Hematopoietic multipotent progenitor cell treated with erythropoietin and hydrocortisone succinate and interleukin-3 and kit ligand, for 6 days (in vitro differentiated cells): ENCODE measurements around the gene TNNI3K.

Experiments
- DNase-seq: peaks from one replicate; pipeline ENCODE4 v3.0.0-alpha.2; 2015

TNNI3K gene

DNA sequence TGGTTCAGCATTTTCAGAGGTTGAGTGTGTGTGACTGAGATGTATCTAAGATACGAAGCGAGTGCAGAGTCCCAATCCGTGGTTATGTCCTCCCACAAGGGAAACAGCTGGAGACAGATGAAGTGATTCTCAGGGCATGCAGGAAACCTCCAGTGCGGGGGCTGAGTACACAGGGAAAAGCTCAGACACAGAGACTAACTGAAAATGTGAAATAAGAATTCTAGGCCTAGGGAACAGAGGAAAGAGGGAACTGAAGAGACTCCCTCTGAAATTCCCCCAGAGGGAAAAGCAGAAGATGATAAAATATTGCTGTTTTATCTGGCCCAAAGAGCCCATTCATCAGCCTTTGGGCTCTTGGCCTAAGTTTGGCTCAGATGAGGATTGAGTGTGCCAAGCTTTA, 160.4 kb downstream of the TNNI3K start:
- DNase-seq = no peak

DNA sequence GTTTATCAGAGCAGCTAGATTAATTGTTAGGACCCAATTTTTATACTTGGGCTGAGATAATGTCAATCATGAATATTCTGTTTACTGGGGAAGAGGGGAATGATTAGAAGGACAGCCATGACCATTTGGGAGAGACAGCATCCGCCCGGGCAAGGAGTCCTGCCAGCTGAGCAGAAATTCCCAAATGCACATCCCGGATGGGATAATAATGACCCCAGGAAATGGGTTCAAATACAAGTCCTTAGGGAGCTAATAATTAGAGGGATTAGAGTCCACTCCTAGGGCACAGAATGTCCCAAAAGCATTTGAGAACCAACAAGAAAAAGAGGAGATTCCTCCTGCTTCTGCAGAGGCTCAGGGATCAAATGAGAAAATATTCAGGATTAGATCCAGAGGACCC, 161.3 kb downstream of the TNNI3K start:
- no peak for DNase-seq

DNA sequence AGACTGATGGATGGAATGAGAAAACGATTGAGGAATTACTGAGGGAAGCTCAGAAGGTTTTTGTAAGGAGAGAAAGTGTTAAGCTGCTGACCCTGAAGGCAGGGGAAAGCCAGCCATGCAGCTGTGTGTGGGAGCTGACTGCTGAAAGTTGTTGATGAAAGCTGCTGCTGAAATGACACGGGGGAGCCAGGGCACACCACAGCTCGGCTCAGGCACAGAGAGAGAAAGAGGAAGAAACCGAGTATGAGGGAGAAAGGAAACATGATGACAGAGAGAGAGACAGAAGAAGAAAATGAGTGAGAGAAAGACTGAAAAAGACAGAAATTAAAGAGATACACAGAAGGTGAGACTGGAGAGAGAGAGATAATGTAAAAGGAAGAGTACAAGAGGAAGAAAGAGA, 161.7 kb downstream of the TNNI3K start:
- DNase-seq = no peak

DNA sequence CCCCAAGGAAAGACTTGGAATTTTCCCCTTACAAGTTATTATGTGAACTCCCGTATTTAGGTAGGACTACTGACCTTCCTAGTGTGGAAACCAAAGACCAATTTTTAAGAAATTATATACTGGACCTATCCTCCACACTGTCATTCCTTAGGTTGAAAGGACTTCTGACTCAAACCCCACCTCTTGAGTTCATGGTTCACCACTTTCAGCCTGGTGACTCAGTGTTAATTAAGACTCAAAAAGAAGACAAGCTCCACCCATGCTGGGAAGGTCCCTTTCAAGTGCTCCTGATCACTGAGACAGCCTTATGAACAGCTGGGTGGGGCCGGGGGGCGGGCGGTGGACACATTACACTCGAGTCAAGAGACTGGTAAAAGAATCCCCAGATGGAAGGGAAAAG, 164.1 kb downstream of the TNNI3K start:
- no peak for DNase-seq

DNA sequence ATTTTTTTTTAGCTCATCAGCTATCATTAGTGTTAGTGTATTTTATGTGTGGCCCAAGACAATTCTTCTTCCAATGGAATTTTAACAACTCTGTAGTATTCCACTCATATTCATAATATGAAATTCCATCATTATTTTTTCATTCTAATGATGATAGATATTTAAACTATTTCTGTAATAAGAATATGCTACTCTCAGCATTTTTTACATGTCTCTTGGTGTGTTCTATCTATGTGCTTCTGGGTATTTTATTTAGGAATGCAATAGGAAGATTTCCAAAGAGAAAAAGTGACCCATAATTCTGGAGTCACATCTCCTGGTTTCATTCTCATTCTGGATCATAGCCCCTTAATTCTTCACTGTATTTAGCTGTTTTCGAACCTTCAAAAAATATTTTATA, 167.7 kb downstream of the TNNI3K start:
- DNase-seq = no peak

DNA sequence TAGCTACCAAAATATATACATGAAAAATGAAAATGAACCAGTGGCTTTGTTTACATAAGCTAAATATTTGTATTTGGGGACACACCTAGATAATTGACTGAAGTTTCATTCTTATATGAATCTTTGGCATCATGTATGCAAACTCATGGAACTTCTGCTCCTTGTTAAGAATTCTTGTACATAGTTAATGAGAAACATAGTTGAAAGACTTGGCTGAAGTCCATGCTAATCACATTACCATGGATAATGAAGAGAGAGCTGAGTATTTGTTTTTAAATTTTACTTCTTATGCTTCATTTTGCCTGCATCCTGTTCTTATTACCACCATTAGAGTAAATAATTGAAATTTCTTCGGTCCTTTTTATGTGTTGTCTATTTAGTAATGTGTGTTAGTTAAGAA, 168.4 kb downstream of the TNNI3K start:
- DNase-seq = no peak

DNA sequence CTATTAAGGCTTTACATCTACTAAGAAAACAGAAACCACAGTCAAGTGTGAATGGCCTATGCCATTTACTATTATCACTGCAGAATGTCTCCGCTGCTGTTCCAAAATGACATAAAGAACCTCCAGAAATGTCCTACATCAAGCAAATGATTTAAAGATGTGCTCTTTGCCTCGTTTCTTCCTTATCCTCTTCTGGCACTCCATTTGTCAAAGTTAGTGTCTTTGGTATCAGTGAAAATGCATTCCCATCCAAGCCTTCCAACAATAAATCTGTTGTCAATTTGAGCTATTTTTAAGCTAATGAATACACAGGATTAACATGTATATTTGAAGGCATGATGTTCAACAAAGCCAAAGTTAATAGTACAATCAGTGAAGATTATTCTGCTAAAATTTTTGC, 171.6 kb downstream of the TNNI3K start:
- DNase-seq = no peak

DNA sequence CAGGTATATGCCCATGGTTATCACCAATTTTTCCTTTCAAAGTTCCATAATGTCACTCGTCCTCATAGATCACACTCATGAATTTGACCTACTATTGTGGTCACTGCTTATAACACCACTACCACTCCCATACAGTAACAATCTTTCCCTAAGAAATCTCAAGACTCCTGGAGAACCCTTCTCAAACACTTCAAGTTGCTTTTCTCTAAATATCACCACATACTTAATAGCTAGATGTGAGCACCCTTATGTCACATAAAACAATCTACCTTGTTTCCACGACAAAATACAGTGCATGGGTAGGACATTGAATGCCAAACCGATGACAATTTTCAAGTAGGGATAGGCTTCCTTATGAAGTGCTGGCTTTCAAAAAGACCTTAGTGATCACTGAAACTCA, 172.7 kb downstream of the TNNI3K start:
- DNase-seq = no peak

DNA sequence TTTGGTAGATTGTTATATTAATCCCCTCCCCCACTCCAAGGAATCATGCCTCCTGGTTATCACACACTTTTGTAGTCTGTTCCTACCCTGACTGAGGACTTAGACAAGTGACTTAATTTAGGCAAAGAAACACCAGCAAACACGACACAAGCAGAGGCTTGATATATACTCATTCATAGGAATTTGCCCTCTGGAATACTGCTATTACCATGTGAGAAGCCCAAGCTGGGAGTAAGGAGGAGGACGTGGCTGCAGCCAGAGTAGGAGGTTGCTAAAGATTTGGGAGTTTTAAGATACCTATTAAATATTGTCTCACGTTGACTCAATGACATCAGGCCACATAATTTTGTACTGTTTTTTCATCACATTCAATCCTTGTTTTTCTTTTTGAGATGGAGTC, 177.1 kb downstream of the TNNI3K start:
- no peak for DNase-seq

DNA sequence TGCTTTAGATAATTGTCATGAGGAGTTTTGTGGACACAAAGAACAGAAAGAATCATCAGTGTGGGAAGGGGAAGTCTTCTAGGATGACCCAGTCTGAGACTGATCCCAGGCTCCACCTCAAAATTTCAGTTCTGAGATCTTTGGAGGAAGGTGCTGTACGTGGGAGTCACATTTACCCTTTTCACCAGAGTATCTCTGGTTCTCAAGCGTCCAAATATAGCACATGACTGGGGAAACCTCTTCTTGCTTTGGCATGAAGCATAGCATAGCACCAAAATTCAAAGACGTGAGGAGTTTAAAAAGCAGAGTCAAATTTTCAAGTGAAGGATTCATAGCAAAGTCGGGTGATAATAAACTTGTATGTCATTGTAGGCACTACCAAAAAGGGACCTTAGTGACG, 180.7 kb downstream of the TNNI3K start:
- no peak for DNase-seq

DNA sequence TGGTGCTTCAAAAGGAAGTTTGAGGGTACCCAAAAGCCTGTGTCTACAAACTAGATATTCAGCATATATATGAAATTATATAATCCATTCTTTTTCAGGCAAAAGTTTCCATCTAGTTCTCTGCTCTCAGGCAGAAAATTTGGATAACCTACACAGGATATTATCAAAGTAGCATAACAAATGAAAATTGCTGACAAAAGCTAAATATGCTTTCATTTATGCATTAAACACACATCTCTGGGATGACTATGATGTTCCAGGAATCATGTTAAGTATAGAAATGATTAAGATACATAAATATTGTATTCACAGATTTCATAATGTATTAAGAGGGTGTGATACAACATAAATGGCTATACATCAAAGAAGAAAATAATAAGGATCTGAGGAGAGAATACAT, 184.4 kb downstream of the TNNI3K start:
- no peak for DNase-seq

DNA sequence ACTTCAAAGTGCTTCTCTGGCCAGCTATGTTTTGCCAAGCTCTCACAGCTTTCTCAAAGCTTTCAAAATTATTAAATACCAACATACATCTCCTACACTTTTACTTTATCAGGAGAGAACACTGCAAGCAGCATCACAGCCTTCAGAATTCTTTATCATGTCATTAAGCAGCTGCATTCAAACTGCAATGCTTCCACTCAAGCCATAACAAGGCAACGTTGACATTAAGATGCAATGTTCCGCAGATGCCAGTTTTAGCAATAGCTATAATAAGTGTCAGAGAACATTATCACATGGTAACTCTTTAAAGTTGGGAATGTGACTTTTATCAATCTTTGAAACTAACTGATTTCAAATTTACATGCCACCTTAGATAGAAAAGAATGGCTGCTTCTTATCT, 185.3 kb downstream of the TNNI3K start:
- DNase-seq = no peak

DNA sequence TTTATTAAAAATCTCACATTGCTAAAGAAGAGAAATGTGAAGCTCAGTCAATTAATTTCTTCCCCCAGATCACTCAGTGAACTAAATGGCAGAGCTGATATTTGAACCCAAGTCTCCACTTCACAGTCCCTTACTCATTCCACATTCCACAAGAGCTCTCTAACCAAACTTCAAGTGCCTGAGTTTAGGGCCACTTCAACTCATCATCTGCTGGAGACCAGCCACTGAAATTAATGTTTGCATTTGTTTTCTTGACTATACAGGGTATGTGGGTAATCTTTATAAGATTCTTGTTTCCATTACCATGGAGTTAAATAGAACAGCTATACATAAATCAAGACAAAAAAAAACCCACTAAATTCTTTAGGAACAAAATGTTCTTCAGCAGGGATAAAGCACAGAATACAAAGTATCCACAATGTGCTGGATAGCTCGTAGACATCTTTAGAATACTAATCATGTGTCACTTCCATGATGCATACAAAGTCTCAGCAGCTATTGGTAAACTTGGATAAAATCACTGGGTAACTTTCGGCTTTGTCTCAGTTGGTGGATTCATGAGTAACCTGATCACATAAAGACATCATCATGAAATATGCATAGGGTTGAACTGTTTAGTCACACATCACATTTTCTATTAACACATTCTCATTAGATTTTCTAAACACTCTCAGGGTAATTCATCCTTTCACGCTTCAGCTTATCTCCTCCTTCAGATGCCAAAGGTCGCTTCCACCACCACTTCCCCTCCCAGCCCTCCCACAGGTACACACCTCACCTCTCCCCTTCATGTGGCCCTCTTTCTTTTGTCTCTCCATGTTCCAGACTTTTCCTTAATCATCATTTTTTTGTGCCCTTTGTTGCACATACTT, 187.5 kb downstream of the TNNI3K start:
- no peak for DNase-seq

DNA sequence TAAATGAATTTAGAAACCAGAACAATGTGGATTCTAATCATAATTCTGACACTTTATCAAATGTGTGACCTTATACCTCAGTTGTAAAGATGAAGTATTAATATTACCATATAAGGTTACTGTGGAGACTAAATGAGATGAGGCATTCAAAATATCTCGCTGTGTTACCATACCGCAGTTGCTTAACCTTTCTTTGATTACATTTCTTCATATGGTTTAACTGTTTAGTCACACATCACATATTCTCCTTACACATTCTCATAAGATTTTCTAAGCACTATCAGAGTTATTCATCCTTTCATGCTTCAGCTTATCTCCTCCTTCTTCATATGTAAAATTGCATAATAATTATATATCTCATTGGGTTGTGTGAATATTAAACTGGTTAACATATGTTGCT, 188.3 kb downstream of the TNNI3K start:
- no peak for DNase-seq

DNA sequence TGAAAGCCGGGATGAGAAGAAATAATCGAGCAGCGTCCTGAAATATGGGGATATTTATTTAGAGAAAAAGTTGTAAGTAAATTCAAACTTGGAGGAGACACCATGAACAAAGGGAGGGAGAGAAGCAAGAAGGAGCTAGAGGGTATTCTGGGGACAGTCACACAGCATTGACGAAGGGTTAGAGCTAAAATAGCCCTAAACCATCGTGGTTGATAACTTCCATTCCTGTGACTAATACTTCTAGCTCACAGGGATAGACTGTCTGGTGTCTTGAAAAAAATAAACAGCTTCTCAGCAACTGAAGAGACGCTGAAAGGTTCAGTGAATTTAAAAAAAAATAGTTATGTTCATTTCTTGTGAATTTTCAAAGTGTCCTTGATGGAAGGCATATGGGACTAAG, 190.5 kb downstream of the TNNI3K start:
- DNase-seq = no peak

DNA sequence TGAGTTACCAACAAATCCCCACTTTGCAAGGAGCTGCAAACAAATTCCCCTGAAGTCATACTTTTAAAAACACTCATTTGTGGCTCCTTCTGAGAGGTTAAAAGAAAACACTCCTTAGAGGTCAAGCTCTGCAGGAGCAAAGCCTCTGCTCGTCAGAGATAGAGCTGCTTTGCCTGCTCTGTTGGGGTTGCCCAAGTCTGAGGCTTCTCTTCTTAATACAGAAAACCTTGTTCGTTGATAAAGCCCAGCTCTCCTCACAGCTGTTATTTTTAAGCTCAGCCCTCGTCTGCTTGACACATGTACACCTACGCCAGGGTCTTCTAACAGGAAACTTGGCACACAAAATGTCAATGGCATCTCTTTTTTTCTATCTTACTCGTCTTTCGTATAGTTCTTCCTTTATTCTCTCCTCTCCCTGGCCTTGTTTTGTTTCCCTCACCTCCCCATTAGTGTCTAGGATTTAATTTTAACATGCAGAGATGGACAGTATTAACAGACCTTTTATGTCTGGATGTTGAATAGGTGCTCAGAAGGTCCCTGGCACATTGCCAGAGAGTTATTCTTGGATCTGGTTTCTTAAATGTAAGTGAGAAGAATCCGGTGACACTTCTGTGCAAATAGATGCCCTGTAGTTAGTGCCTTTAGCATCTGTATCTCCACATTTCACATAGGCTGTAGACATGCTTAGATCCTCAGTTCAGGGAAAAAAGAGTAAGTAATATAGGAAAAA, 191.2 kb downstream of the TNNI3K start:
- no peak for DNase-seq

DNA sequence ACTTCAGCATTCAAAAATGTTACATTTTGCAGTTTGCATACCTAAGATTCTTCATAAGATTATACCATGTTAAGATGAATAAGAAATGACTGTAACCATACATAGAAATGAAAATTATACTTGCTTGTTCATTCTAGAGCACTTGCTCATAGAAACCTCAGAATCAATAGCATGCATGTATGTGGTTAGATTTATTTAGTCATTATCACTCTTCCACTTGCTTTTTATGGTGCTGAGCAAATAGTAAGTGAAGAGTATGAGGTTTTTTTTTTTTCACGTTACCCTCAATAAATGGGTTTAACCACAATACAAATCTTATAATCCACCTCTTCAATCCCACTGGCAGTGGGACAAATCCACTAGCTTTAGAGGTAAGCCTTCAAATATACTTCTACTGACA, 192.5 kb downstream of the TNNI3K start:
- no peak for DNase-seq

DNA sequence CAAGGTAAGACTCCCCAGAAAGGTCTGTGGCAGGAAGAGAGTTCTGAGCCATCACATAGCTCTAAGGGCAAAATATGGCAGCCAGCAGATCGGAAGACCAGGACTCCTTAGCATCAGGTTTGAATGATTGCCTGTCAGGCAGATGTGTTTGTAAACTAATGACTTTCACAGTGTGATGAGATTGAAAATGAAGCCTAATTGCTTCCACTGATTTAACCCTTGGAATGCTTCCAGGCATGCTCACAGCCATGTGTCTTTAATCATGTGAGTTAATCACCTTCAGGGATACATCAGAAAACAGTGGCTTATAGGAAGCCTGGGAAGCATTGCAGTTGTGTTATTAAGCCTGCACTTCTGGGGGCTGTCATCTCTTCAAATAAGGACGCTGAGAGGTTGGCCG, 194.4 kb downstream of the TNNI3K start:
- no peak for DNase-seq

DNA sequence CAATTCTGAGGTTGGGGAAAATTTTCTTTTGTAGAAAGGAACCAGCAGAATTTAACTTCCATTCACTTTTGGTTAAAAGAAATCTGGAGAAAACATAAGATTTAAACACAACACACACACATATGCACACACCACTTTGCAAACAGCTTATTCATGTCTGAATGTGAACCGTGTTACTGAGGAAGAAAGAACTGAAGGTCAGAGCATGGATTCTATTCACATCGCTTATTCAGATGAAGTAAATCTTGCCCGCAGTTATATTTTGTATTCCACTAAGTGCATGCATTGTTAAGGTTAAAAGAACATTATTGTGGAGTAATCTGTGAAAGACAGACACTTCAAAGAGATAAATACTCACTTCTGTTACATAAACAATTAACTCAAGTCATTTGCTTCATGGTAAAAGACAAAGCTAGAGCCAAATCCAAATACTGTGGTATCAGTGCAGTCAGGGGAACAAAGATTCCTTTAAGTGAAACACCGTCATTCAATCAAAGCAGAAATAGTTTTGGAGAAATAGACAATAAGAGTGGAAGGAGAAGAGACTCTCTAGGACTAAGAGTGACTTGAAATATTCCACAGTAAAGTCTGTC, 195.3 kb downstream of the TNNI3K start:
- DNase-seq = no peak

DNA sequence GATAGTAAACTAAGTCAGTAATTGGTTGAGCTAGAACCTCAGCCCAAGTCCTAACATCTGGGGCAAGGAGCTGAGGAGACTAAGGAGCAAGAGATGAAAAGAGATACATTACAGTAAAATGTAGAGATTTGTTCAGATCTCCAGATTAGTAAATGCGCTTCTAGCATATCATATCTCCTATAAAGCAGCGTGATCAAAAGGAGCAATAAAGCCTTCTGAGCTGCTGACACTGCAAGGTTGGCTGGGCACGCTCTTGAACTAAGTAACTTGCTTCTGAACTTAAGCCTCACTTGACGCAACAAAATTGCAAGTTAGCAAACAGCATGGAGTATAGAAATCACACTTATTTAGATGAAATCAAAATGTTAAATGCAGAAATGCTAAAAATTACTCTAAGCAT, 196.3 kb downstream of the TNNI3K start:
- DNase-seq = no peak

DNA sequence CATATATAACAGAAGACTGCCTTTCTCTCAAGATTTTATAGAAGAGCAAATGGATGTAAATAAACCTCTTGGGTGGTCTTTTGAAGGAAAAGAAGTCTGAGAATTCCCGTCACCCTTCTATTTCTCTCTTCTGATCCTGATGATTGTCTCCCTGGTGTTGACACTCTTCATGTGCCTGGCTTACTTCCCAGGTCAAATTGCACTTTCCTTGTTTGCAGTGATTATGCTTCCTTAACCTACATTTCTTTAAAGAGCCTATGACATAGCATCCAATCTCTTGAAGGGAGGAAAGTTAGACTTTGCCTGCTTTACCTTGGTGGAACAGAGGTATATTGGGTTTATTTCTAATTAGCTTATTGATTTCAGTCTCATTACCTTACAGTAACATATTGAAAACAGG, 197.1 kb downstream of the TNNI3K start:
- DNase-seq = no peak

DNA sequence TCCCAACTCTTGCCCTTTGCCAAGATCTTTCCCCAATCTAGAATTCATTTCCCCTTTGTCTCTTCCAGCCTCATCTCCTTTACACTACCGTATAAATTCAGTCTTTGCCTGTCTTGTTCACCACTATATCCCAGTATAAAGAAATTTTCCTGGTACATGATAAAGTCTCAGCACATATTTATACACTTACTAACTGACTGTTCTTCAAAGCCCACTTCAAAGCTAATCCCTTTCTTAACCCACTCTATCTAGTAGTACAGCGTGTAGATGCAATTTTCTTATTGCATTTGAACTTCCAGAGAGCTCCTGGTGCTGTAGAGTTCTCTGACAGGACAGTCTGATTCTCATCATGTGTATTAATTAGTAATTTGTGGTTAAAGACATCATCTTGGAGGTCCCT, 199.1 kb downstream of the TNNI3K start:
- no peak for DNase-seq

DNA sequence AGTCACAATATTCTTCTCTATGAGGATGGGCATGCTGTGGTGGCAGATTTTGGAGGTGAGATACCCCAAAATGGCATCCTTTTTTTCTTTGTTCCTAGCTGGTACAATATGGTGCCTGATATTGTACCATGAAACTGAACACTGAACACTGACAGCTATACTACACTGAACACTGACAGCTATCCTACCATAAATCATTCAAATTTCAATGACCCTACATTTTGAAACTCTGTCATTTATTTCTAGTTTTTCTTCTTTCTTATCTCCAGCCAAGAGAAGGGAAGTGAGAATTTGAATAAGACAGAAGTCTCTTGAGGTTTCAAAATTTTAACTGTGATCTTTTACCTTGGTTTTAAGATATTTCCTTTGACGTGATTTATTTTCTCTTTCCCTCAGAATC, 200.9 kb downstream of the TNNI3K start:
- DNase-seq = no peak

DNA sequence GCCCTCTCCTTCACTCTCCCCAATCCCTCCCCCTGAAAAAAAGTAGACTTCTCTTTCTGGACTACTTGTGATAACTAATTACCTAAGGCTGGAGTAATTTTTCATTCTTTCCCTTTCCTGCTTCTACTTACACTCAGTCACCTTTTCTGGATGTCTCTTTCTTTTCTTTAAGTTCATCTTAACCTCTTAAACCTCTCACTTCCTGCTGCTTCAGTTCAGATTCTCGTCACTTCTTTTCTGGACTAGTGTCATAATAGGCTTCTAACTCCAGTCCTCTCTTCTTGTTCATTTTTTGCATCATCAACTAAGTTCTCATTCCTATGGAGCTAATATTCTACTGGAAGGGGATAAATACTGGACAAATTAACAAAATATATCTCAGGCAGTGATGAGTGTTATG, 201.8 kb downstream of the TNNI3K start:
- no peak for DNase-seq
